WTC11 (cell line): ENCODE data around the gene SDR9C7. TPM values are rescaled to one million over a fixed set of nuclear protein-coding genes. Genes with fewer than 3 reads are reported as not detected.

Source experiments
- ATAC-seq: fragments of 200-7000 bp; cut with Tn5 transposase; 2 replicates; pipeline ENCODE4 v1.10.0; 2021; ENCODE audit warnings: mild to moderate bottlenecking, moderate library complexity
- CTCF ChIA-PET: fragments of 300-600 bp; sonication (Branson Sonifier 250); formaldehyde crosslinking; loops from one replicate; lab custom pipeline; 2021; ENCODE audit warnings: antibody characterized with exemption; lab: Charles Lee
- POLR2A ChIA-PET: fragments of 350-600 bp; sonication (Branson Sonifier 250); formaldehyde crosslinking; loops from one replicate; lab custom pipeline; 2021; ENCODE audit warnings: antibody characterized with exemption; lab: Charles Lee
- DNase-seq: peaks from one replicate; pipeline ENCODE4 v3.0.0; 2021; ENCODE audit warnings: low spot score
- H3K27ac Mint-ChIP-seq: 2 replicates; pipeline ENCODE4 v1.8.0; 2021; ENCODE audit warnings: mixed read lengths
- H3K27me3 Mint-ChIP-seq: 2 replicates; pipeline ENCODE4 v1.8.0; 2021; ENCODE audit warnings: low read depth, mild to moderate bottlenecking, moderate library complexity, mixed read lengths
- H3K36me3 Mint-ChIP-seq: 2 replicates; pipeline ENCODE4 v1.8.0; 2021; ENCODE audit warnings: mixed read lengths
- H3K4me1 Mint-ChIP-seq: 2 replicates; pipeline ENCODE4 v1.8.0; 2022; ENCODE audit warnings: mixed read lengths
- H3K4me3 Mint-ChIP-seq: 2 replicates; pipeline ENCODE4 v1.8.0; 2021; ENCODE audit warnings: mild to moderate bottlenecking, moderate library complexity, mixed read lengths
- H3K9me3 Mint-ChIP-seq: 2 replicates; pipeline ENCODE4 v1.8.0; 2021; ENCODE audit warnings: mixed read lengths
- ATF1 ChIP-seq: sonication (generic); formaldehyde crosslinking; IDR thresholded peaks from 2 replicates; pipeline ENCODE4 v1.8.1; 2023; ENCODE audit warnings: mild to moderate bottlenecking, moderate library complexity, missing genetic modification reagents
- CBFB ChIP-seq: sonication (generic); formaldehyde crosslinking; IDR thresholded peaks from 2 replicates; pipeline ENCODE4 v1.8.1; 2022; ENCODE audit warnings: mild to moderate bottlenecking, low read depth, missing genetic modification reagents
- CREB1 ChIP-seq: sonication (generic); formaldehyde crosslinking; IDR thresholded peaks from 2 replicates; pipeline ENCODE4 v1.8.0; 2023; ENCODE audit warnings: mild to moderate bottlenecking, missing genetic modification reagents
- ELF4 ChIP-seq: sonication (generic); formaldehyde crosslinking; IDR thresholded peaks from 2 replicates; pipeline ENCODE4 v1.8.1; 2022; ENCODE audit warnings: low read depth, mild to moderate bottlenecking, moderate library complexity, missing genetic modification reagents
- GTF2I ChIP-seq: fragments of 250-450 bp; sonication (Bioruptor Pico); conservative IDR thresholded peaks from 2 replicates; pipeline ENCODE4 v1.4.0; 2021; ENCODE audit warnings: mild to moderate bottlenecking
- HMGA2 ChIP-seq: fragments of 250-450 bp; sonication (Bioruptor Pico); IDR thresholded peaks from 2 replicates; pipeline ENCODE4 v1.4.0; 2021; ENCODE audit warnings: mild to moderate bottlenecking, moderate library complexity
- IRF1 ChIP-seq: sonication (generic); formaldehyde crosslinking; IDR thresholded peaks from 2 replicates; pipeline ENCODE4 v1.8.0; 2023; ENCODE audit warnings: missing genetic modification reagents
- MYBL2 ChIP-seq: sonication (generic); formaldehyde crosslinking; IDR thresholded peaks from 2 replicates; pipeline ENCODE4 v1.8.1; 2023; ENCODE audit warnings: mild to moderate bottlenecking, moderate library complexity, missing genetic modification reagents
- NFE2L1 ChIP-seq: sonication (generic); formaldehyde crosslinking; IDR thresholded peaks from 2 replicates; pipeline ENCODE4 v1.8.1; 2023; ENCODE audit warnings: missing genetic modification reagents
- PREB ChIP-seq: sonication (generic); formaldehyde crosslinking; IDR thresholded peaks from 2 replicates; pipeline ENCODE4 v1.8.1; 2022; ENCODE audit warnings: mild to moderate bottlenecking, missing genetic modification reagents, moderate library complexity, borderline replicate concordance
- SP1 ChIP-seq: sonication (generic); formaldehyde crosslinking; conservative IDR thresholded peaks from 2 replicates; pipeline ENCODE4 v1.8.1; 2022; ENCODE audit warnings: missing genetic modification reagents
- STAT6 ChIP-seq: sonication (generic); formaldehyde crosslinking; conservative IDR thresholded peaks from 2 replicates; pipeline ENCODE4 v1.8.1; 2023; ENCODE audit warnings: mild to moderate bottlenecking, low read depth, missing genetic modification reagents, moderate library complexity
- TP53 ChIP-seq: sonication (generic); formaldehyde crosslinking; IDR thresholded peaks from 2 replicates; pipeline ENCODE4 v1.8.1; 2023; ENCODE audit warnings: mild to moderate bottlenecking, missing genetic modification reagents
- ZNF121 ChIP-seq: sonication (generic); formaldehyde crosslinking; IDR thresholded peaks from 2 replicates; pipeline ENCODE4 v1.8.0; 2023; ENCODE audit warnings: missing genetic modification reagents
- ZNF232 ChIP-seq: sonication (generic); formaldehyde crosslinking; IDR thresholded peaks from 2 replicates; pipeline ENCODE4 v1.8.0; 2022; ENCODE audit warnings: mild to moderate bottlenecking, missing genetic modification reagents
- ZNF263 ChIP-seq: sonication (generic); formaldehyde crosslinking; IDR thresholded peaks from 2 replicates; pipeline ENCODE4 v1.8.1; 2022; ENCODE audit warnings: low read depth, mild to moderate bottlenecking, moderate library complexity, missing genetic modification reagents
- ZNF512 ChIP-seq: sonication (generic); formaldehyde crosslinking; IDR thresholded peaks from 2 replicates; pipeline ENCODE4 v1.8.1; 2022; ENCODE audit warnings: missing genetic modification reagents, borderline replicate concordance
- total RNA-seq: library from RNA; stranded (reverse); gene quantifications from 3 replicates; pipeline ENCODE4 v1.2.3, GENCODE V29; 2021
- TF ChIP-seq, protein P1 (sequence below): fragments of 250-450 bp; sonication (Bioruptor Pico); IDR thresholded peaks from 2 replicates; pipeline ENCODE4 v2.1.2; 2022; ENCODE audit warnings: mild to moderate bottlenecking, moderate library complexity
- TF ChIP-seq, protein P2 (sequence below): fragments of 250-450 bp; sonication (Bioruptor Pico); IDR thresholded peaks from 2 replicates; pipeline ENCODE4 v1.9.0; 2021; ENCODE audit warnings: mild to moderate bottlenecking

SDR9C7 gene
- total RNA-seq, 1 experiment from 2014 or later = not detected

DNA sequence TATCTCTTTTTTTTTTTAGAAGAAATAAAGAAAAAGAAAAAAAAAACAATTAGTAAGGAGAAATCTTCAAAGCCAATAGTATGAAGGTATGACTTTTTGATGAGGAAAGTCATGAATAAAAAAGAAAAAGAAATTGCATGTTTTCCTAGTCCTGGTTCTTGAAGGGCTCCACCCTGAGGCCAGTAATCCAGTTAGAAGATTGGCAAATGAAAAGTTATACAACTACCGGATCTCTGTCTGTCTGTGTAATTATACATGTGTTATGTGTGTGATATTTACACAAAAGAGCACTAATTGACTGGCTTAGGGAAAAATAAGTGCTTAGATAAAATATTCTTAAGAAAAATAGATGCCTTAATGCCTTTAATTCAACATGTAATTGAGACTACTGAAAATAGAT lies 28.4 kb downstream of the SDR9C7 start:
- Mint-ChIP-seq H3K9me3 (peaks cover 70% of the 10 kb centered on the region), H3K4me1 (no peaks in the 10 kb centered on the region), H3K4me3 (no peak overlapping the region), H3K27ac (no peak overlapping the region), H3K36me3 (peaks cover 35% of the 10 kb centered on the region), H3K27me3 (peaks cover 15% of the 10 kb centered on the region)
- DNase-seq = no peak
- no peak for ATAC-seq
- TF ChIP-seq ZNF121 (CRISPR knock-in tag) (no peak), ZNF512 (CRISPR knock-in tag) (no peak), PREB (CRISPR knock-in tag) (no peak), NFE2L1 (CRISPR knock-in tag) (no peak), ELF4 (CRISPR knock-in tag) (no peak), SP1 (CRISPR knock-in tag) (no peak), ZNF263 (CRISPR knock-in tag) (no peak), IRF1 (no peak), CREB1 (no peak), HMGA2 (CRISPR knock-in tag) (no peak), ATF1 (no peak), CBFB (CRISPR knock-in tag) (no peak), GTF2I (CRISPR knock-in tag) (no peak), STAT6 (CRISPR knock-in tag) (no peak), TP53 (CRISPR knock-in tag) (no peak), ZNF232 (CRISPR knock-in tag) (no peak), MYBL2 (no peak)
- TF ChIP-seq, protein P1, sequence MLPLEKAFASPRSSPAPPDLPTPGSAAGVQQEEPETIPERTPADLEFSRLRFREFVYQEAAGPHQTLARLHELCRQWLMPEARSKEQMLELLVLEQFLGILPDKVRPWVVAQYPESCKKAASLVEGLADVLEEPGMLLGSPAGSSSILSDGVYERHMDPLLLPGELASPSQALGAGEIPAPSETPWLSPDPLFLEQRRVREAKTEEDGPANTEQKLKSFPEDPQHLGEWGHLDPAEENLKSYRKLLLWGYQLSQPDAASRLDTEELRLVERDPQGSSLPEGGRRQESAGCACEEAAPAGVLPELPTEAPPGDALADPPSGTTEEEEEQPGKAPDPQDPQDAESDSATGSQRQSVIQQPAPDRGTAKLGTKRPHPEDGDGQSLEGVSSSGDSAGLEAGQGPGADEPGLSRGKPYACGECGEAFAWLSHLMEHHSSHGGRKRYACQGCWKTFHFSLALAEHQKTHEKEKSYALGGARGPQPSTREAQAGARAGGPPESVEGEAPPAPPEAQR (CRISPR knock-in tag) = no peak
- TF ChIP-seq, protein P2, sequence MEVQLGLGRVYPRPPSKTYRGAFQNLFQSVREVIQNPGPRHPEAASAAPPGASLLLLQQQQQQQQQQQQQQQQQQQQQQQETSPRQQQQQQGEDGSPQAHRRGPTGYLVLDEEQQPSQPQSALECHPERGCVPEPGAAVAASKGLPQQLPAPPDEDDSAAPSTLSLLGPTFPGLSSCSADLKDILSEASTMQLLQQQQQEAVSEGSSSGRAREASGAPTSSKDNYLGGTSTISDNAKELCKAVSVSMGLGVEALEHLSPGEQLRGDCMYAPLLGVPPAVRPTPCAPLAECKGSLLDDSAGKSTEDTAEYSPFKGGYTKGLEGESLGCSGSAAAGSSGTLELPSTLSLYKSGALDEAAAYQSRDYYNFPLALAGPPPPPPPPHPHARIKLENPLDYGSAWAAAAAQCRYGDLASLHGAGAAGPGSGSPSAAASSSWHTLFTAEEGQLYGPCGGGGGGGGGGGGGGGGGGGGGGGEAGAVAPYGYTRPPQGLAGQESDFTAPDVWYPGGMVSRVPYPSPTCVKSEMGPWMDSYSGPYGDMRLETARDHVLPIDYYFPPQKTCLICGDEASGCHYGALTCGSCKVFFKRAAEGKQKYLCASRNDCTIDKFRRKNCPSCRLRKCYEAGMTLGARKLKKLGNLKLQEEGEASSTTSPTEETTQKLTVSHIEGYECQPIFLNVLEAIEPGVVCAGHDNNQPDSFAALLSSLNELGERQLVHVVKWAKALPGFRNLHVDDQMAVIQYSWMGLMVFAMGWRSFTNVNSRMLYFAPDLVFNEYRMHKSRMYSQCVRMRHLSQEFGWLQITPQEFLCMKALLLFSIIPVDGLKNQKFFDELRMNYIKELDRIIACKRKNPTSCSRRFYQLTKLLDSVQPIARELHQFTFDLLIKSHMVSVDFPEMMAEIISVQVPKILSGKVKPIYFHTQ (CRISPR knock-in tag) = no peak
- CTCF ChIA-PET = no interaction called here
- POLR2A ChIA-PET = no interaction called here
